AG09309 (cell line): ENCODE data around the gene TMEM209.
"Not testable (repeated sequence)": the region's sequence is repeated elsewhere in the genome, so short reads cannot be mapped to it uniquely, and the experiment has no call there.

Experiments
- DNase-seq: peaks from one replicate; pipeline ENCODE4 v3.0.0-alpha.2; 2010; ENCODE audit warnings: low read depth
- H3K4me3 ChIP-seq: 2 replicates; pipeline ENCODE4 v1.5.1; 2011; ENCODE audit warnings: mild to moderate bottlenecking, low read depth, low read length, moderate library complexity; ENCODE audit not compliant: control insufficient read depth
- CTCF ChIP-seq: IDR thresholded peaks from 2 replicates; pipeline ENCODE4 v1.5.1; 2011; ENCODE audit warnings: mild to moderate bottlenecking, low read depth, low read length, inconsistent platforms; ENCODE audit not compliant: insufficient read depth, control insufficient read depth; ENCODE audit errors: missing control alignments

TMEM209 gene

GRCh38 chr7:130127404-130127803, 77.8 kb downstream of the TMEM209 start:
- TF ChIP-seq CTCF, result no peak
- no peak for DNase-seq
- no peak overlapping the region for H3K4me3 ChIP-seq

GRCh38 chr7:130126840-130127239, 78.4 kb downstream of the TMEM209 start:
- H3K4me3 ChIP-seq, DNase-seq: not testable (repeated sequence)

GRCh38 chr7:130124711-130125110, 80.5 kb downstream of the TMEM209 start:
- H3K4me3 ChIP-seq, result no peak overlapping the region
- DNase-seq, result no peak
- TF ChIP-seq CTCF, result no peak

GRCh38 chr7:130123501-130123900, 81.7 kb downstream of the TMEM209 start:
- no peak for TF ChIP-seq CTCF
- H3K4me3 ChIP-seq, result no peak overlapping the region
- no peak for DNase-seq

- TF ChIP-seq CTCF, result no peak
- DNase-seq, result no peak
Observed at GRCh38 chr7:130118801-130119200, 86.4 kb downstream of the TMEM209 start.

GRCh38 chr7:130118294-130118693, 86.9 kb downstream of the TMEM209 start:
- TF ChIP-seq CTCF, result no peak
- no peak for DNase-seq
- no peak overlapping the region for H3K4me3 ChIP-seq

More at GRCh38 chr7:130118801-130119200, 86.4 kb downstream of the TMEM209 start:
- H3K4me3 ChIP-seq, result no peak overlapping the region

- TF ChIP-seq CTCF, result no peak
- no peak overlapping the region for H3K4me3 ChIP-seq
- DNase-seq, result no peak
Observed at GRCh38 chr7:130114776-130115175, 90.4 kb downstream of the TMEM209 start.
